ENCODE results near the gene LRGUK. TPM values are rescaled to one million over a fixed set of nuclear protein-coding genes. Genes with fewer than 3 reads are reported as not detected.
"Not testable (repeated sequence)": the region's sequence is repeated elsewhere in the genome, so short reads cannot be mapped to it uniquely, and the experiment has no call there.

The LRGUK gene
- total RNA-seq, 2 donors from 2014 or later: 0.36 to 0.98 TPM

DNA sequence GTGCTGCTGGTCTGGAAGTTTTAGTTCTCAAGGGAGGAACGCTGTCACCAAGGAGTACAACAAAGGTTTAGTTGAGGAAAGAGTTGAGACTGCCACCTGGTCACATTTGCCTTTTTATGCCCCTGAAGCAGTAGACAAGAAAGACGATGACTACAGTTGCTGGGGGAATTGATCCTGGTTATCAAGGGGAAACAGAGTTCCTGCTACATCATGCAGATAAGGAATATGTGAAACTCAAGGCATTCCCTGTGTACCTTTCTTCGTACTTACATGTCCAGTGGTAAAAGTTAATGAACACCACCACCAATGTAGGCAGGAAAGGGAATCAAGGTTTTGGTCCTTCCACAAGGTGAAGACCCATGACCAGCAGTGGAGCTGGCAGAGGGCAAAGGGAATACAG lies 157.8 kb downstream of the LRGUK start:
- no peak for DNase-seq
- intact Hi-C loops (cut with DNase I, micrococcal nuclease): no loop called here
- ATAC-seq: no peak

GRCh38 chr7:134287916-134288659 lies 160.9 kb downstream of the LRGUK start:
- no peak for DNase-seq
- intact Hi-C loops (cut with DNase I, micrococcal nuclease): no loop called here
- ATAC-seq: no peak

DNA sequence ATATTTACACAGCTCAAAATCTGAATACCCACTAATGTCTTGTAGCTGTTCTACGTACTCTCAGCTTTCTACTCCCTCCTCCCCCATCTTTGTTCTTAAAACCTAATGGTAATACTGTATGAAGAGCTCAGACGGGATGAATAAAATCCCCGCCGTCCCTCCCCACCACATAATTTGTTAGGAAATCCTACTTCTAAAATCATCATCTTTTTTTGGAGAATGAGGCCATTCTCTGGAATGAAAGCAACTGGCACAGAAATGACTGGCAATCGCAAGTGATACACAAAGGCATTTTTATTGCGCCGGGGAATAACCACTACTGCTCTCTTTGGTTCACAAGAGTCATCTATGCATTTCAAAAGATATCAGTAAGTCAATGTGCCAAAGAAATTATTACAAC lies 162.3 kb downstream of the LRGUK start:
- DNase-seq (no peak), ATAC-seq (no peak)
- intact Hi-C loops (cut with DNase I, micrococcal nuclease): no loop called here

GRCh38 chr7:134289841-134290240 lies 162.7 kb downstream of the LRGUK start:
- ATAC-seq (no peak), DNase-seq (no peak)
- intact Hi-C loops (cut with DNase I, micrococcal nuclease): no loop called here

DNA sequence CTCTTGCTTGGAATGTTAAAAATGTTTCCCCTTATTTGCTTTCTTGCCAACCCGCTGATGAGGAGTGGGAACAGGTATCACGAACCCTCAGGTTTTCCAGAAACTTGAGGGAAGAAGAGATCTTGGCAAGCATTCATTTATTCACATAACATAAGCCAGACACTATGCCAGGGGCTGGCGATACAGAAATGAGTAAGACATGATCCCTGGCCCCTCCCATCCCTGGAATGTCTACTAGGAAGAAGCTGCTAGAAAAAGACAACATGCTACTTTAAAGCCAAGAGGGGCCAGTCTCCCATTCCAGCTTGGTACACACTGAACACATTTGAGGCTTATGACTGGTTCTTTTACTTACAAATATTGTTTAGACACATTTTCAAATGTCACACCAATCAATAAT lies 163.1 kb downstream of the LRGUK start:
- ATAC-seq: no peak
- no peak for DNase-seq
- intact Hi-C loops (cut with DNase I, micrococcal nuclease): no loop called here

DNA sequence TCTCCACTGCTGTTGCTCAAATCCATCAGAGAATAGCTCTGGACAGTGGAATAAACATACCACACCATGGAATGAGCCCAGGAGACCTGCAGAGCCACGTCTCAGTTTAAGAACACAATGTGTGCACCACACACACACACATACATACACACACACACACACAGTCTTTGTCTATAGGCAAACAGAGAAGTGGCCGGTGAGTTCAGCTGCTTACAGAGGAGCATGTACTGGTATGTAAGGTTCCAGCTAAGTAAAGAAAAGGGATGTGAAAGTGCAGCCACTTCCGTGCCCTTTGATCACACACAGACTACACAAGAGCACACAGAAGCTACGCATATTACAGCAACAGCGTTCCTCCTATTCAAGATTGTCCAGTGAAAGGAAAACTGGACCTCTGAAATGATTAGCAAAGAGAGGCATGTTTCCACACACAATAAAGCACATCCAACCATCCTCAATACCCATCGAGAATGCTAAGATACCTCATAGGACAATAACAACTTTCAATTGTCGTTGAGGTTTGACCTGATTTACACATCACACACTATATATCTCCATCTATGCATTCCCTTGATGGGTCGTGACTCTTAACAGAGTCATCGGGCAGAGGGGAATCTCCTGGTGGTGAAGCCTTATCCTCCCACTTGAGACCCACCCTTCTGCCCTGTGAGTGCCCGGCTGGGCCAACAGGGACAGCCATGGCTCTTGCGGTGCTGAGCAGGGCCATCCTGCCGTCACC lies 166.0 kb downstream of the LRGUK start:
- intact Hi-C loops (cut with DNase I, micrococcal nuclease): no loop called here
- DNase-seq: peak; percentile 16 to 33
- peak; percentile 89 for ATAC-seq

DNA sequence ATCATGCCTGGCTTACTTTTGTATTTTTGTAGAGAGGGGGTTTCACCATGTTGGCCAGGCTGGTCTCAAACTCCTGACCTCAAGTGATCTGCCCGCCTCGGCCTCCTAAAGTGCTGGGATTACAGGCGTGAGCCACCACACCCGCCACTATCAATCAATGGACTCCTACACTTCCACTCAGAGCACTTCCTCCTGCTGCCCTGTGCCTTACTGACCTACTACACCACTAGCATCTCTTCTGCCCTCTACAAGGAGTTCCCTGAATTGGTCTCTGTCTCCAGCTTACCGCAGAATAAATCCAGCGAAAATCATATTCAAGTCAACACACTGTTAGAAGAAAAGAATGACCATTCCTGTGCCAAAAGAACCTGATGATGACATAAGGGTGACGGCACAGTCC lies 168.8 kb downstream of the LRGUK start:
- intact Hi-C loops (cut with DNase I, micrococcal nuclease); ATAC-seq: not testable (repeated sequence)

DNA sequence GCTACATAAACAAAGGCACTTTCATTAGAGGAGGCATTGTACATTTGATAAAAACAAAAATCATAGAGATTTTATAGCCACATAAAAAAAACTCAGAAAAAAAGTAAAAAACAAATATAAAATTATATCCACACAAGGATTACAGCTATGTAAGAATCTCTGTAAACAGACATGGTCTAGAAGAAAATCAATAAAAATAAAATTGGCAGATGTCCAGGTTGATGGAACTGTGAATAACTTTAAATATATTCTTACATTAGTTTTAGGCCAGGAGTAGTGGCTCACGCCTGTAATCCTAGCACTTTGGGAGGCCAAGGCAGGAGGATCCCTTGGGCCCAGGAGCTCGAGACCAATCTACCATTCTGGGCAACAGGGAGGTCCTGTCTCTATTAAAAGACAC lies 170.3 kb downstream of the LRGUK start:
- intact Hi-C loops (cut with DNase I, micrococcal nuclease): no loop called here
- DNase-seq (no peak), ATAC-seq (no peak)

More for the DNA sequence above, 168.8 kb downstream of the LRGUK start:
- DNase-seq: not testable (repeated sequence)

- intact Hi-C loops (cut with DNase I, micrococcal nuclease): no loop called here
- DNase-seq: peak; percentile 52 to 64
- ATAC-seq: peak; percentile 50
Measured at GRCh38 chr7:134298902-134299683, 172.0 kb downstream of the LRGUK start.

DNA sequence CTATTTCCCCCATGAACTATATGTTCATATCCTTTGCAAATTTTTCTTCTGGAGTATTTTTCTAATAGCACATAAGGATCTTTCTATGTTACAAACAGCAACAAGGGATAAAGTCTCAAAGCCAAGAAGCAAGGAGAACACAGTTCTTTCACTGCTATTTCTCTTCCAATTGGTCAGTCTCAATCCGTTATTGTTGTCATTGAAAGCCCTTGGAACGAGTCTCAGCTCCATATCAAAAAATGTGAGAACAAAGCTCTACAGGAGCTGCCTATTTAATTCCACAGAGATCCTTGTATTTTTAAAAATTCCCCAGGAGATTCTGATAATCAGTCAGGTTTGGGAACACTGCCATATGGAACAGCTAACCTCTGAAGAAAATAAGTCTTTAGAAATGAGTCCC lies 173.8 kb downstream of the LRGUK start:
- ATAC-seq (no peak), DNase-seq (no peak)
- intact Hi-C loops (cut with DNase I, micrococcal nuclease): no loop called here

- DNase-seq (no peak), ATAC-seq (no peak)
- intact Hi-C loops (cut with DNase I, micrococcal nuclease): no loop called here
Measured at GRCh38 chr7:134301592-134301991, 174.5 kb downstream of the LRGUK start.

GRCh38 chr7:134302120-134302519 lies 175.0 kb downstream of the LRGUK start:
- ATAC-seq (no peak), DNase-seq (no peak)
- intact Hi-C loops (cut with DNase I, micrococcal nuclease): no loop called here

DNA sequence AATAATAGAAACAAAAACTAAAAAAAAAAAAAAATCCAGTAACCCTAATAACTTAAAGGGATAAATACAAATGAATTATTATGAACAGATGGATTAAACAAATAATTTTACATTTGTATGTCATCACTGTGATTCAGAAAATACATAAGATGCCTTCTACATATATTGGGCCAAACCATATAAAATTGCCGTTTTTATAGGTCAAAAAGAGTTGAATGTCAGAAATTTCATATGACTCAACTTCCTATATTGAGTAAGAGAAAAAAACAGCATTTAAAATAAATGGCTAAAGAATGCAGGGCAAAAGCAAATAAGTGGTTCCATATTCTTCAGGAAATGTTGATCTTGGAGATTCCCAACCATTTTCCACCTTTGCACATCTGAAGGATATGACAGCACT lies 180.2 kb downstream of the LRGUK start:
- intact Hi-C loops (cut with DNase I, micrococcal nuclease): no loop called here
- no peak for ATAC-seq
- DNase-seq: no peak

- intact Hi-C loops (cut with DNase I, micrococcal nuclease): no loop called here
- DNase-seq: no peak
- no peak for ATAC-seq
Measured at GRCh38 chr7:134308548-134308947, 181.4 kb downstream of the LRGUK start.

DNA sequence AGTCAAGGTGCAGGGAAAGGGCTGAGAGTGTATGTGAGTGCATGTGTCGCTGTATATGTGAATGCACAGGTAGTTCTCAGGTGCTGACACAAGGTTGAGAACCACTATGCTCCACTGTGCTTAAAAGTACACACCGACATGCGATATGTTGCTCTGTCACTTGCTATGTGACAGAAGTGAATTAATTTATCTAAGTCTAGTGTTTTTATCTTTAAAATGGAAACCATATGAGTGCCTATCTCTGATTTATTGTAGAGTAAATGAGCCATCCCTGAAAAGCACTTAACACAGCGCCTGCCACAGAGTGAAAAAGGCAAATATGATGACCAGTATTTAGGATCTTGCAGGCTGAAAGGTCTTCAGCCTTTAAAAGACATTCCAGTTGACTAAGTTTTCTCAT lies 184.7 kb downstream of the LRGUK start:
- DNase-seq: no peak
- intact Hi-C loops (cut with DNase I, micrococcal nuclease): loop anchor here in 1 of 2 donors (10.0 kb wide), 1 partner anchor 1227 kb away; the partner anchor contains the start of gene CHCHD3
- ATAC-seq: no peak

GRCh38 chr7:134312717-134313116 lies 185.6 kb downstream of the LRGUK start:
- intact Hi-C loops (cut with DNase I, micrococcal nuclease): loop anchor here in 1 of 2 donors (10.0 kb wide), 1 partner anchor 1228 kb away; the partner anchor contains the start of gene CHCHD3
- DNase-seq (no peak), ATAC-seq (no peak)

GRCh38 chr7:134313543-134313942 lies 186.4 kb downstream of the LRGUK start:
- DNase-seq: peak; percentile 32 to 57
- intact Hi-C loops (cut with DNase I, micrococcal nuclease): loop anchor here in 1 of 2 donors (10.0 kb wide), 1 partner anchor 1229 kb away; the partner anchor contains the start of gene CHCHD3
- peak; percentile 31 for ATAC-seq
